MCF 10A (cell line): ENCODE results near the gene TCF23. TPM values are rescaled to one million over a fixed set of nuclear protein-coding genes. Genes with fewer than 3 reads are reported as not detected.

Experiments used
- BruUV-seq: library from RNA; stranded (reverse); fragments of 400-500 nt; replicated peaks from 2 replicates; lab custom pipeline; 2021; lab: Mats Ljungman, UMichigan
- CTCF ChIA-PET: fragments of 300-600 bp; sonication (Branson Sonifier 250); formaldehyde crosslinking; extraction: SDS; loops from one replicate; lab custom pipeline; 2021; ENCODE audit warnings: antibody characterized with exemption, inconsistent platforms; lab: Yijun Ruan, JAX
- POLR2A ChIA-PET: fragments of 300-600, 350-650 bp; sonication (Branson Sonifier 250); formaldehyde crosslinking; extraction: SDS; loops from one replicate; lab custom pipeline; 2020; ENCODE audit warnings: antibody characterized with exemption, inconsistent platforms; lab: Yijun Ruan, JAX
- DNase-seq: peaks from one replicate; pipeline ENCODE4 v3.0.0-alpha.2; 2018; ENCODE audit not compliant: unreplicated experiment
- H3K27ac Mint-ChIP-seq: one replicate; pipeline ENCODE4 v1.8.0; 2022; ENCODE audit warnings: mild to moderate bottlenecking, low read depth, mixed read lengths; ENCODE audit not compliant: unreplicated experiment
- H3K27me3 Mint-ChIP-seq: one replicate; pipeline ENCODE4 v1.8.0; 2022; ENCODE audit warnings: mixed read lengths; ENCODE audit not compliant: insufficient read depth, unreplicated experiment
- H3K36me3 Mint-ChIP-seq: one replicate; pipeline ENCODE4 v1.8.0; 2022; ENCODE audit warnings: mild to moderate bottlenecking, moderate library complexity, mixed read lengths; ENCODE audit not compliant: insufficient read depth, unreplicated experiment
- H3K4me1 Mint-ChIP-seq: one replicate; pipeline ENCODE4 v1.8.0; 2022; ENCODE audit warnings: mixed read lengths; ENCODE audit not compliant: insufficient read depth, unreplicated experiment
- H3K4me3 Mint-ChIP-seq: one replicate; pipeline ENCODE4 v1.8.0; 2022; ENCODE audit warnings: mild to moderate bottlenecking, moderate library complexity, mixed read lengths; ENCODE audit not compliant: unreplicated experiment
- H3K9me3 Mint-ChIP-seq: one replicate; pipeline ENCODE4 v1.8.0; 2022; ENCODE audit warnings: mixed read lengths; ENCODE audit not compliant: unreplicated experiment
- CTCF ChIP-seq: fragments of 200-600 bp; IDR thresholded peaks from one replicate; pipeline ENCODE4 v1.8.0; 2022; ENCODE audit warnings: antibody characterized with exemption, mild to moderate bottlenecking; ENCODE audit not compliant: unreplicated experiment
- intact Hi-C: fragments of 100-400 bp; cut with micrococcal nuclease; formaldehyde crosslinking; loops from 2 replicates; pipeline ENCODE4 v1.14.1; 2022
- total RNA-seq: library from RNA; stranded (reverse); gene quantifications from 2 replicates; pipeline ENCODE4 v1.2.3, GENCODE V29; 2022

The TCF23 gene
- total RNA-seq, 1 experiment from 2014 or later = not detected

DNA sequence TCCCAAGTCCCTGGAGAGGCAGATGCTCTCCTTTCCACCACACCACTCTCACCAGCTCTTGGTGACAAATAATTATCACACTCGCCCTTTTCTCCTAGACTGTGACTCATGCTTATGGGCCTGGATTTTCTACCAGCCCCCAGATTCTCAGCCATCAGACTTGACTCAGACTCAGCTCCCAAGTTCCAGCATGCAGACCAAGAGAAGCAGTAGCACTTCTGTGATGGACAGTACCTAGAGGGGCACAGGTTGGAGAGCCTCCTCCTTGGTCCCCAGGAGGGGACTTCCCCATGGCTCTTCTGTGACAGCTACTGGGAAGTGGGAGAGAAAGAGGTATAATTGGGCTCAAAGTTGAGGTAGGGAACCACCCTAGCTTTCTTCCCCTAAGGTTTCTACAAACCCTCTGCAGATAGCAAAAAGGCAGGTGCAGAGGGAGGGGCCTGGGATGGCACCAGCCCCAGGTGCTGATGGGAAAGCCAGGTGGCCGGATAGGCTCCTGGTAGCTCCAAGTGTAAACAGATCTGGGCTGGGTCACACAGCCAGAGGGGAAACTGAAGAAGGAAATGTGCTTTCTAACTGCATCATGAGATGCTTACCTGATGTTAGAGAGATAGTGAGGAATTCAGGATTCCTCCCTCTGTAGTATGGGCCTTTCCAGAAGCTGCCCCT is 4.1 kb downstream of the TCF23 start:
- no peak overlapping the region for H3K27ac Mint-ChIP-seq
- TF ChIP-seq CTCF = no peak
- no peaks in the 10 kb centered on the region for H3K36me3 Mint-ChIP-seq
- ChIA-PET POLR2A (interaction anchor here (0.6 to 1.1 kb wide), 2 partner anchors 25 to 27 kb away, joined by 3 read pairs; no protein-coding TSS in a partner anchor), CTCF (interaction anchor here (0.6 to 1.9 kb wide), 3 partner anchors 17 to 200 kb away, joined by 3 to 6 read pairs (median 3); no protein-coding TSS in a partner anchor)
- no peaks in the 10 kb centered on the region for H3K9me3 Mint-ChIP-seq
- intact Hi-C loops = no loop called here
- H3K27me3 Mint-ChIP-seq = no peaks in the 10 kb centered on the region
- peak; percentile 18 for DNase-seq
- no TSS peak for BruUV-seq
- H3K4me3 Mint-ChIP-seq = no peak overlapping the region
- no peaks in the 10 kb centered on the region for H3K4me1 Mint-ChIP-seq

DNA sequence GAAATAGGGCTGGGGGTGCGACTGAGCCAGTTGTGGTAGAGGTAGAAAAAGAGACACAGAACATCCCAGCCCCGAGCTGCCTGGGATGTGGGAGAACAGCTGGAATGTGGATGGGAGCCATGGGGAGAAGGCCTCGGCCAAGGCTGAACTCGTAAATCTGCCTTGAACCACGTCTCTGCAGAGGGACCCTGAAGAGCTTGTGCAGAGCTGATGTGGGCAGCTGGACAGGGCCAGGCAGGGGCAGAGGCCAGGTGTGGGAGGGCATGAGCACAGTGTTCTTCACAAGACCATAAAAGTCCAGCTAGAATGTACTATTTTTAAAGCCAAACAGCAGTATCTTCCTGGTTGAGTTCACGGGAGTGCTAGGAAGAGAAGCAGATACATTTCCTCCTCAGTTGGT is 5.7 kb downstream of the TCF23 start:
- Mint-ChIP-seq H3K27ac (no peak overlapping the region), H3K27me3 (no peaks in the 10 kb centered on the region), H3K4me3 (no peak overlapping the region), H3K9me3 (no peaks in the 10 kb centered on the region), H3K36me3 (no peaks in the 10 kb centered on the region), H3K4me1 (no peaks in the 10 kb centered on the region)
- no peak for TF ChIP-seq CTCF
- ChIA-PET CTCF (interaction anchor here (0.5 to 1.5 kb wide), 4 partner anchors 15 to 125 kb away, joined by 3 to 4 read pairs (median 4); no protein-coding TSS in a partner anchor), POLR2A (no interaction called here)
- intact Hi-C loops = no loop called here
- DNase-seq = no peak
- BruUV-seq = no TSS peak

- no peaks in the 10 kb centered on the region for H3K9me3 Mint-ChIP-seq
- intact Hi-C loops = no loop called here
- TF ChIP-seq CTCF = no peak
- POLR2A ChIA-PET = no interaction called here
- no peaks in the 10 kb centered on the region for H3K27me3 Mint-ChIP-seq
- no peak overlapping the region for H3K4me3 Mint-ChIP-seq
- H3K4me1 Mint-ChIP-seq = no peaks in the 10 kb centered on the region
- peak; percentile 25 for DNase-seq
- CTCF ChIA-PET = interaction anchor here (0.5 to 1.5 kb wide), 3 partner anchors 15 to 36 kb away, joined by 3 to 4 read pairs (median 3); no protein-coding TSS in a partner anchor
- H3K27ac Mint-ChIP-seq = no peak overlapping the region
- BruUV-seq = no TSS peak
- H3K36me3 Mint-ChIP-seq = no peaks in the 10 kb centered on the region
Observed at GRCh38 chr2:27155069-27155520, 6.3 kb downstream of the TCF23 start.

DNA sequence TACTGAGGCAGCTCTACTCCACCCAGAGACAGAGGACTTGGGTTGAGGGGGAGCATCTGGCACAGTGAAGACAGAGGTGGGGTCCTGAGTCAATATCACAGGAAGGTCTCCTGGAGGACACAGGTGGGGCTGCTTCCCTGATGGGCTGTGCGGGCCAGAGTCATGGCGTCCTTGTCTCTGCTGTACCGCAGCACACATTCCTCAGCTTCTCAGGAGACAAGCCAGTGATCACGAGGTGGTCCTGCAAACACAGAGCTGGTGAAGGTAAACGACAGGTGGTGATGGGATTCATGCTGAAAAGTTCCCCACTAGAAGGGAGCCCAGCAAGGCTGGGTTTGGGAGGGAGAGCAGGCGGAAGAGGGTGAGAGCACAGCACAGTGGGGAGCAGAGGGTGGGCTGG is 9.7 kb downstream of the TCF23 start:
- Mint-ChIP-seq H3K27me3 (no peaks in the 10 kb centered on the region), H3K27ac (no peak overlapping the region), H3K9me3 (no peaks in the 10 kb centered on the region), H3K4me3 (no peak overlapping the region), H3K36me3 (no peaks in the 10 kb centered on the region), H3K4me1 (no peaks in the 10 kb centered on the region)
- BruUV-seq = no TSS peak
- no peak for TF ChIP-seq CTCF
- ChIA-PET POLR2A (interaction anchor here (0.6 kb wide), 1 partner anchor 24 kb away, joined by 4 read pairs; the partner anchor contains the start of gene PREB), CTCF (interaction anchor here (0.6 to 3.2 kb wide), 3 partner anchors 12 to 1601 kb away, joined by 3 to 14 read pairs (median 4); no protein-coding TSS in a partner anchor)
- no peak for DNase-seq
- intact Hi-C loops = no loop called here
